ENCODE results near the gene CD6. TPM values are rescaled to one million over a fixed set of nuclear protein-coding genes. Genes with fewer than 3 reads are reported as not detected.

Gene CD6
- total RNA-seq, 4 donors from 2014 or later = 0.26 to 2.0 (median 0.91) TPM; not detected in 1

DNA sequence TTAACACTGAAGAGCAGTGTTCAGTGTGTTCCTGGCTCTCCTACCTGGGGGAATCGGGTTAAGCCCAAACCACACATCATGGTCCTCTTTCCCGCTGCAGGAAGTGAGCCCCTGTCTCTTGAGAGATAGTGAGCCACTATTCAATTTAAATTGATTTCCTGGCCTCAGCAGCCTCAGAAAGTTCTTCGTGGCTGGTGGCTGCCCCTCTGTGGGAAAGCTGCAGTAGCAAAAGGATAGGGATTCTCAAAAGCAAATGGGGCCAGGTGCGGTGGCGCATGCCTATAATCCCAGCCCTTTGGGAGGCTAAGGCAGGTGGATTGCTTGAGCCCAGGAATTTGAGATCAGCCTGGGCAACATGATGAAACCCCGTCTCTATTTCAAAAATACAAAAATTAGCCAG is 81.7 kb downstream of the CD6 start:
- Histone ChIP-seq H3K9me3 (no peaks in the 10 kb centered on the region), H3K4me3 (no peak overlapping the region), H3K27me3 (no peaks in the 10 kb centered on the region), H3K4me1 (no peaks in the 10 kb centered on the region), H3K27ac (no peak overlapping the region), H3K36me3 (no peaks in the 10 kb centered on the region)
- no peak for DNase-seq
- TF ChIP-seq POLR2A (IDR thresholded peaks at IDR 0.05) = no peak
- TF ChIP-seq, protein P1, sequence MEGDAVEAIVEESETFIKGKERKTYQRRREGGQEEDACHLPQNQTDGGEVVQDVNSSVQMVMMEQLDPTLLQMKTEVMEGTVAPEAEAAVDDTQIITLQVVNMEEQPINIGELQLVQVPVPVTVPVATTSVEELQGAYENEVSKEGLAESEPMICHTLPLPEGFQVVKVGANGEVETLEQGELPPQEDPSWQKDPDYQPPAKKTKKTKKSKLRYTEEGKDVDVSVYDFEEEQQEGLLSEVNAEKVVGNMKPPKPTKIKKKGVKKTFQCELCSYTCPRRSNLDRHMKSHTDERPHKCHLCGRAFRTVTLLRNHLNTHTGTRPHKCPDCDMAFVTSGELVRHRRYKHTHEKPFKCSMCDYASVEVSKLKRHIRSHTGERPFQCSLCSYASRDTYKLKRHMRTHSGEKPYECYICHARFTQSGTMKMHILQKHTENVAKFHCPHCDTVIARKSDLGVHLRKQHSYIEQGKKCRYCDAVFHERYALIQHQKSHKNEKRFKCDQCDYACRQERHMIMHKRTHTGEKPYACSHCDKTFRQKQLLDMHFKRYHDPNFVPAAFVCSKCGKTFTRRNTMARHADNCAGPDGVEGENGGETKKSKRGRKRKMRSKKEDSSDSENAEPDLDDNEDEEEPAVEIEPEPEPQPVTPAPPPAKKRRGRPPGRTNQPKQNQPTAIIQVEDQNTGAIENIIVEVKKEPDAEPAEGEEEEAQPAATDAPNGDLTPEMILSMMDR (IDR thresholded peaks at IDR 0.05) = no peak
- intact Hi-C loops (cut with DNase I; ENCODE audit: low total_unique reads) = no loop called here

DNA sequence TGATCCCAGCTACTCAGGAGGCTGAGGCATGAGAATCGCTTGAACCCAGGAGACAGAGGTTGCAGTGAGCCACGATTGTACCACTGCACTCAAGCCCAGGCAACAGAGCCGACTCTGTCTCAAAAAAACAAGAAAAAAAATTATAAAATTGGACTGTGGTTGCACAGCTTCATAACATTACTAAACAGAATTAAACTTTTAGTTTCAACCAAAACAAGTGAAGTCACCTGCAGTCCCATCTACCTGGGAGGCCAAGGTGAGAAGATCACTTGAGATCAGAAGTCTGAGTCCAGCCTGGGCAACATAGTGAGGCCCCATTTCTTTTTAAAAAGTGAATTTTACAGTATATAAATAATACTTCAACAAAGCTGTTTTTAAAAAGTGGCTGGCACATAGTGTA is 83.0 kb downstream of the CD6 start:
- Histone ChIP-seq H3K9me3 (no peaks in the 10 kb centered on the region), H3K36me3 (no peaks in the 10 kb centered on the region), H3K27me3 (no peaks in the 10 kb centered on the region), H3K27ac (no peak overlapping the region), H3K4me3 (no peak overlapping the region), H3K4me1 (no peaks in the 10 kb centered on the region)
- no peak for TF ChIP-seq POLR2A (IDR thresholded peaks at IDR 0.05)
- TF ChIP-seq, protein P1 (IDR thresholded peaks at IDR 0.05) = no peak
- no peak for DNase-seq
- intact Hi-C loops (cut with DNase I; ENCODE audit: low total_unique reads) = no loop called here

DNA sequence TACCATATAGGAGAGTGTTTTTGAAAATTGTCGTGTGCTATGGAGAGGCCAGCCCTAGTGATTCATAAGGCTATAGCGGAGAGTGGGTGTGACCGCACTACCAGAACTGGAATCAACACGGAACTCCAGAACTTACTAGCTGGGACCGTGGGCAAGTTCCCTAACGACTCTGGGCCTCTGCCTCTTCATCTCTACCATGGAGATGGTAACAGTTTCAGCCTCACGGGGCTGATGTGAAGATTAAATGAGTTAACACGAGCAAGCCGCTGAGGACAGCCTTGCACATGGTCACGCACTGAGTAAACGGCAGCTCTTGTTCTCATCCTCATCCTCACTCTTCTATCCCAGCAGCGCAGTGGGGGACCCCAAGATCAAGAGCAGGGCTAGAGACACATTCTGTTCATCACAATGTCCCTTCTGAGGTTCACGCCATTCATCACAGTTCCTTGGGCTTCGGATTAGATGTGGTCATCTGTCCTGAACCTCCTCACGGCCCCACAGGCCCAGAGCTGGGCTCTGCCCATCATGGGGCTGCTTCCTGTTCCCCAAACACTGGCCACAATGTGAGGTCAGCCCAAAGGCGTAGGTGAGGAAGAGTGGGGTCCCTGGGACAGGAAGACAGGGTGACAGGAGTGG is 83.6 kb downstream of the CD6 start:
- TF ChIP-seq, protein P1 (IDR thresholded peaks at IDR 0.05) = no peak
- no peak for TF ChIP-seq POLR2A (IDR thresholded peaks at IDR 0.05)
- no peak for DNase-seq
- intact Hi-C loops (cut with DNase I; ENCODE audit: low total_unique reads) = no loop called here
- Histone ChIP-seq H3K4me1 (no peaks in the 10 kb centered on the region), H3K36me3 (no peaks in the 10 kb centered on the region), H3K4me3 (no peak overlapping the region), H3K9me3 (no peaks in the 10 kb centered on the region), H3K27ac (no peak overlapping the region), H3K27me3 (no peaks in the 10 kb centered on the region)

DNA sequence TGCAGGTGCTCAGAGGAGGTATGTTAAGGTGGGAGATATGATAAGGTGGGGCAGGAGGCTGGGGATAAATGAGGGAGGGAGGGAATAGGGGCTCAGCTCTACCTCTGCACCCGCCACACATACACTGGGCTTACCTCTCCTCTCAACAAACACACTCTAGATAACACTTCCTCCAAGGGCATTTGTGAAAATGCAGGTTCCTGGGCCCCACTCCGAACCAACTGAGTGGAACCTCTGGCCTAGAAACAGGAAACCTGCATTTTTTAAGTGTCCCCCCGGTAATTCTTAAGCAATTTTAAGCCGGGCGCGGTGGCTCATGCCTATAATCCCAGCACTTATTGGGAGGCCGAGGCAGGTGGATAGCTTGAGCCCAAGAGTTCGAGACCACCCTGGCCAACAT is 84.3 kb downstream of the CD6 start:
- TF ChIP-seq POLR2A (IDR thresholded peaks at IDR 0.05) = no peak
- TF ChIP-seq, protein P1 (IDR thresholded peaks at IDR 0.05) = no peak
- Histone ChIP-seq H3K27ac (no peak overlapping the region), H3K4me1 (no peaks in the 10 kb centered on the region), H3K27me3 (no peaks in the 10 kb centered on the region), H3K9me3 (no peaks in the 10 kb centered on the region), H3K36me3 (no peaks in the 10 kb centered on the region), H3K4me3 (no peak overlapping the region)
- intact Hi-C loops (cut with DNase I; ENCODE audit: low total_unique reads) = no loop called here
- DNase-seq = no peak

DNA sequence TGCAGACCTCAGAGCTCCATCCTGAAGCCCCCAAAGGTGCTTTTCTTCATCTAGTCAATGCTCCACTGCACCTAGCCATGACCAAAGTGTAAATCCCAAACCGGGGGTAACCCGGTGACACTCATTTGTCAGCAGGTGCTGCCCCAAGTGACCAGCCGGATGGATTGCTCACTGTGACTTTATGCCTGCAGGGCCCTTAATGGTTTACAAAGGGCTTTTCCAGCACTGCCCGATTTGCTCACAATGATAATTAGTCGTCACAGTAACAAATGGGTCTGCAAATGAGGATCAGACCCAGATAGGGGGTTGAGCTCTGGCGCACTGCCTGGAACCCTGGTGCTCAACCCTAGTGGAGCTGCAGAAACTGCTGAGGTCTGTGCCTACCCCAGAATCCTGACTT is 85.1 kb downstream of the CD6 start:
- Histone ChIP-seq H3K36me3 (no peaks in the 10 kb centered on the region), H3K4me1 (no peaks in the 10 kb centered on the region), H3K4me3 (no peak overlapping the region), H3K27me3 (no peaks in the 10 kb centered on the region), H3K9me3 (no peaks in the 10 kb centered on the region), H3K27ac (no peak overlapping the region)
- intact Hi-C loops (cut with DNase I; ENCODE audit: low total_unique reads) = no loop called here
- TF ChIP-seq, protein P1 (IDR thresholded peaks at IDR 0.05) = no peak
- TF ChIP-seq POLR2A (IDR thresholded peaks at IDR 0.05) = no peak
- no peak for DNase-seq
